HG03066 (cell line): ENCODE data around the gene SLC28A1.
"Not testable (repeated sequence)": the region's sequence is repeated elsewhere in the genome, so short reads cannot be mapped to it uniquely, and the experiment has no call there.

ENCODE experiments used
- ATAC-seq: cut with Tn5 transposase; IDR thresholded peaks from one replicate; pipeline ENCODE4 v1.9.1; 2021; ENCODE audit warnings: low read depth; ENCODE audit not compliant: unreplicated experiment

The SLC28A1 gene

DNA sequence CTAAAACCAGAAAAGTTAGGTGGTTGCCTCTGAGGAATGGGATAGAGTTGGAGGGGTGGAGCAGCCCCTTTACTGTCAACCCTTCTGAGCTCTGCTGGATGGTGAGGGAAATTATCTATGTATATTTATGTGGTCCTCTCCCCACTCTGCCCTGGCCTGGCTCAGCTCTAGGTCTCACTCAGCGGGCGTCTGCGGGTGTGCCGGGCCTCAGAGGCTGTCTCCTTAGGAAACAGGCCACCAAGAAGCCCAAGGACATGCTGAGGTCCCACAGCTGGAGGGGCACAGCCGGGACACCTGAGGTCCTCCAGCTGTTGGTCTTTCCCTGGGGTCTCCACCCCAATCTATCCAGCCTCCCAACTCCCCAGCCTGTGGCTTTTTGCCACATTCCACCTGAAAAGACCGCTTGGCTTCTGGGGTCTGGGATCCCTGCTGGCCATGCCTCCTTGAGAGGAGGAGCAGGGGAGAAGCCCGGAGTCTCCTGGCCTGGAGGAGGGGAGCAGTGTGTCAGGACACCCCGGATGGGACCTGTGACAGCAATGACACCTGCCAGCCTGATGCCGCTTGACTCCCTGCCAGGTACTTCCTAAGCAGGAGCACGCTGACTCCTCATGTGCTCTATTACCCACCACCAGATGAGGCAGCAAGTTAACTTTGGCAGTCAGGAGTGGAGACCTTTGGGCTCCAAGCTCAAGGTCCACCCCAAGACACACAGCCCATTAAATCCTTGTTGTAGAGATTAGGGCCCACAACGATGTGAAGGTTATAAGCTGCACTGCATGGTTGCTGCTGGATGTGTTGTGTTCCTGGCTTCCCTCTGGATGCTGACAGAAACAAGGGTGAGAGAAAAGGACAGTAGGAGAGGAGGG lies at the start of gene SLC28A1:
Gene SLC28A1 (plus strand): TSS at position 747 of the 866 bp plus-strand sequence. CDS start 3,099 bp downstream, outside the sequence.
- ATAC-seq: no peak

DNA sequence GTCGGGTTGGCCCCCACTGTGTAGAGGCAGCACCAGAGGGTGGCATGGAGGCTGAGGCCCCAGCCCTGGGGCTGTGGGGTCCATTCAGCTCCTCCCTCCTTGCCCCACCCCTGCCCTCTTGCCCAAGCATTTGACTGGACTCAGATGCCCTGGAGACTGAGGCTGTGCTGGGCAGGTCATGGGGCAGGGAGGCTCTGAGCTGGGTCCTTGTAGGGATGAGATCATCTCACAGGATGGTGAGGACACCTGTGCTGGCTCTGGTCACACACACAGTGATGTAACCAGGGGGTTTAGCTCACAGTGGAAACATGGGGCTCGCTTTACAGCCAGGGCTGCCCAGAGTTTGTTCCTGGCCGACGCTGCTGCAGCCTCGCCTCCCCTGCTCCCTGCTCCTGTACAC lies 49.5 kb upstream of the SLC28A1 start:
- ATAC-seq: no peak

DNA sequence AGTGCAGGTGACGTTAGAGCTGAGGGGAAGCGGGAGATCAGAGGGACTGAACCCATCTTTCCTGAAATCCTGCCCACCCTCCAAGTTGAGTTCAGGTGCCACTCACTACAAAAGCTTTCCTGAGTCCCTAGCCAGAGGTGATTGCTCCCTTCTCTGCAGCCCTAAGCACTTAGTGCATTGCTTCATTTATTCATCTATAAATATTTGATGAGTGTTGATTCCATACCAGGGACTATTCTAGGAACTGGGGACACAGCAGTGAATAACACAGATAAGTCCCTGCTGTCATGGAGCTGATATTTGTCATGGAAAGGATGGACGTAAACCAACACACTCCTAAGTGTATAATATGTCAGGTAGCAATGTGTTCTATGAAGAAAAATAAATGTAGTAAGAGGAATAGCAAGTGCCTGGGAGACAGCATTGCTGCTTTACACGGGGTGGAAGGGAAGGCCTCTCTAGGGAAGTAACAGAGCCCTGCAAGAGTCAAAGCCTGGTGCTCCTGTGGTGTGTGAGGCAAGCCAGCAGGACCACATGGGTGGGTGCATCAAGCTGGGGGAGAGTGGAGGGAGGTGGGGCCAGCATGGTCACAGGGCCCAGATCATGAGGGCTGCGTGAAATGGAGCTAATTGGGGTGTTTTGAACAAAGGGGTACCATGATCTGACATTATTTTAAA lies 48.7 kb upstream of the SLC28A1 start:
- ATAC-seq: no peak

GRCh38 chr15:84836844-84837243 lies 47.6 kb upstream of the SLC28A1 start:
- ATAC-seq: no peak

DNA sequence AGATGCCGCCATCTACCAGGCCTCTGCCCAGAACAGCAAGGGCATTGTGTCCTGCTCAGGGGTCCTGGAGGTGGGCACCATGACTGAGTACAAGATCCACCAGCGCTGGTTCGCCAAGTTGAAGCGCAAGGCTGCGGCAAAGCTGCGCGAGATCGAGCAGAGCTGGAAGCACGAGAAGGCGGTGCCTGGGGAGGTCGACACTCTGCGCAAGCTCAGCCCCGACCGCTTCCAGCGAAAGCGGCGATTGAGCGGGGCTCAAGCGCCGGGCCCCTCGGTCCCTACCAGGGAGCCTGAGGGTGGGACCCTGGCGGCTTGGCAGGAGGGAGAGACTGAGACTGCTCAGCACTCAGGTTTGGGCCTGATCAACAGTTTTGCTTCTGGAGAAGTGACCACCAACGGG lies 44.7 kb upstream of the SLC28A1 start:
- ATAC-seq: no peak

GRCh38 chr15:84840255-84840654 lies 44.2 kb upstream of the SLC28A1 start:
- no peak for ATAC-seq

DNA sequence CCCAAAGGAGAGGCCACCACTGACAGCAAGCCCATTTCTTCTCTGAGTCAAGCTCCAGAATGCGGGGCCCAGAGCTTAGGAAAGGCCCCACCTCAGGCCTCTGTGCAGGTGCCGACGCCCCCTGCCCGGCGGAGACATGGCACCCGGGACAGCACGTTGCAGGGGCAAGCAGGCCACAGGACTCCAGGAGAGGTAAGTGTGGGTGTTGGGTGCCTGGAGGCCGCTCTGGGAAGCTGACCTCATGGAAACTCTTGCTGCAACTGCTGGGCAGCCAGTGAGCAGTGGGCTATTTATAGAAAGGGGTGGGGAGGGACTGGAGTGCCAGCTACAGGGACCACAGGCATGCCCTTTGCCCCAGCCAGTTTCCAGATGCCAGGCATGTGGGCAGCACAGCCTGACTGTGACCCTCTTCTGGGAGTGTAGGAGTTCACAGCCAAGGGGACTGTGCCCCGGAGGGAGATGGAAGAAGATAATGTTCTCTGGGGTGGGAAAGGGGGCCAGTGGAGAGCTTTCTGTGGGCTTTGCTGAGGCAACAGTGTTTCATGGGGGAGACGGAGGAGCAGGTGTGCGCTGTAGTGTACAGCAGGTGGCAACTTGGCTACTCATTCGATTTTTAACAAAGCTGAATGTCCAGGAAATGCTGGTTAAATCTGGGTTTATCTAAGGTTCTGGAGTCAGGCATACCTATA lies 43.6 kb upstream of the SLC28A1 start:
- no peak for ATAC-seq

DNA sequence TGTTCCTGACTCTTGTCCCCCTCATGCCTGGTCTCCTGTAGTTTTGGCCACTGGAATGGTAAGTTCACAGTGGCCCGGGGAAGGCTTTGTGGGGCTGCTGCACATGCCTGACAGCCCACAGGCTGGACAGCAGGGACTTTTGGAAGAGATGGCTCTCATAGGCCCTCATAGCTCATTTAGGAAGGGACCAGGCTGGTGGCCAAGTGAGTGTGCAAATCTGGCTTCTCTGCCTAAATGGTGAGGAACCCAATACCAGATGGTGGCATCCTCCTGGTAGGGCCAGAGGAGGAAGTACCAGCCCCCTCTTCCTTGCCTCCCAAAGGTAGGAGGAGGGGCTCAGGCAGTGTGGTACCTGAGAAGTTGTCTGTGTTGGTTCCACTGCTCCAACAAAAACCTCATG lies 41.7 kb upstream of the SLC28A1 start:
- ATAC-seq: no peak

- no peak for ATAC-seq
Observed at GRCh38 chr15:84844964-84845363, 39.5 kb upstream of the SLC28A1 start.

- not testable (repeated sequence) for ATAC-seq
Observed at GRCh38 chr15:84845631-84846030, 38.8 kb upstream of the SLC28A1 start.

DNA sequence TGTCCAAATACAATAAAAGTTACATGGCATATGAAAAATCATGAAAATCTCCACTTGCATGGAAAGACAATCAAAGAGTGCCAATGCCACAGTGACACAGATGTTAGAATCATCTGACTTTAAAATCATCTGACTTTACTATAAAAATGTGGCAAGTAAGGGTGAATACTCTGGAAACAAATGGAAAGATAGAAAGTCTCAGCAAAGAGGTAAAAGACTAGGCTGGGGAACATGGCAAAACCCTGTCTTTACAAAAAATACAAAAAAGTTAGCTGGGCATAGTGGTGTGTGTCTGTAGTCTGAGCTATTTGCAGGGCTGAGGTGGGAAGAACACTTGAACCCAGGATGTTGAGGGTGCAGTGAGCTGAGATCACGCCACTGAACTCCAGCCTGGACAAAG lies 38.2 kb upstream of the SLC28A1 start:
- no peak for ATAC-seq

- no peak for ATAC-seq
Observed at GRCh38 chr15:84847382-84847781, 37.1 kb upstream of the SLC28A1 start.

DNA sequence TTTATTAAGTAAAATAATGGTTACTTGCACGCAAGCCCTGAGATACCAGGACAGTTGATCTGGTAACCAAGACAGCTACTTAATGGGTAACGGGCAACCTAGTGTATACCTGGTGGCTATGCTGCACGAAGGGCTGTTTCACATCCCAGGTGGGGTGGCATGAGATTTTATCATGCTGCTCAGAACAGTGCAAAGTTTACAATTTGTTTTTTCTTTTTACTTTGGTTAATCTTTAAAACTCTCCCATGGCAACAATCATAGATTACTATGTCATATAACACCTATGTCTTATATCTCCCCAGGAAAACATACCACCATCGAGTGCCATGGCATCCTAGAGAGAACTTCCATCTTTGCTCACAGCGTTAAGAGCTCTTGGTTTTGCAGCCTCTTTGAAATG lies 32.2 kb upstream of the SLC28A1 start:
- ATAC-seq: no peak

GRCh38 chr15:84855136-84855535 lies 29.3 kb upstream of the SLC28A1 start:
- no peak for ATAC-seq

DNA sequence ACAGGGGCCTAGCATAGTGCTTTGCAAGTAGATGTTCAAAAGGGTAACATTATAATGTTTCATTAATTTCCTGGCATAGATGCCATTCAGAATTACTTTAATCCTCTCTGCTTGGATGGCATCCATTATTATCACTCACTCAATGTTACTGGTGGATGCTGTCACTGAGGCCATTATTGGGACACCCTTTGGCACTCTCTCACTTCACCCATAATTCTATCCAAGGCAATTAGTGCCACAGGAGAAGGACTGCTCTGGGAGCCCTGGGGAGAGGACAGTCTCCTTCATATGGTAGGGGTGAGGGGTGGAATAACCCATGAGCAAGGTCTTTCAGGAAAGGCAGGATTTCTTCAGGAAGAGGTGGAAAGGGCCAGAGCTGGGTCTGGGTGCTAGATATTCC lies 28.7 kb upstream of the SLC28A1 start:
- no peak for ATAC-seq

- no peak for ATAC-seq
Observed at GRCh38 chr15:84856731-84857417, 27.6 kb upstream of the SLC28A1 start.

DNA sequence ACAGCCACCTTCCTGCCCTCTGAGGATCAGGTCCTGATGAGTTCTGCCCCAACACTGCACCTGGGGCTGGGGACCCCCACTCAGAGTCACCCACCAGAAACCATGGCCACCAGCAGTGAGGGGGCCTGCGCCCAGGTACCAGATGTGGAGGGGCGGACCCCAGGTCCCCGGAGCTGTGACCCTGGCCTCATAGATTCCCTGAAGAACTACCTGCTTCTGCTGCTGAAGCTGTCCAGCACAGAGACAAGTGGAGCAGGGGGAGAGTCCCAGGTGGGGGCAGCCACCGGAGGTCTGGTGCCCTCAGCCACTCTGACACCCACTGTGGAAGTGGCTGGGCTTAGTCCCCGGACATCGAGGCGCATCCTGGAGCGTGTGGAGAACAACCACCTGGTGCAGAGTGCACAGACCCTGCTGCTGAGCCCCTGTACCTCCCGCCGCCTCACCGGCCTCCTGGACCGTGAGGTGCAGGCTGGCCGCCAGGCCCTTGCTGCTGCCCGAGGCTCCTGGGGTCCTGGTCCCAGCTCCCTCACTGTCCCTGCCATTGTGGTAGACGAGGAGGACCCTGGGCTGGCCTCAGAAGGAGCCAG lies 27.0 kb upstream of the SLC28A1 start:
- no peak for ATAC-seq

DNA sequence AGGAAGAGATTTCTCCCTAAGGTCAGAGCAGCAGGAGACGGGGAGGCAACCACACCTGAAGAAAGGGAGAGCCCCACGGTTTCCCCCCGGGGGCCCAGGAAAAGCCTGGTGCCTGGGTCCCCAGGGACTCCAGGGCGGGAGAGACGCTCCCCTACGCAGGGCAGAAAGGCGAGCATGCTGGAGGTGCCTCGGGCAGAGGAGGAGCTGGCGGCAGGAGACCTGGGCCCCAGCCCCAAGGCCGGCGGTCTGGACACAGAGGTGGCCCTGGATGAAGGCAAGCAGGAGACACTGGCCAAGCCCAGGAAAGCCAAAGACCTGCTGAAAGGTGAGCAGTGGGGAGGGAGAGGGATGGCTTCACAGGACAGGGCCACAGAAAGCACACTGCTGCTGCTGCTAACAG lies 26.2 kb upstream of the SLC28A1 start:
- ATAC-seq: no peak

GRCh38 chr15:84859144-84859543 lies 25.3 kb upstream of the SLC28A1 start:
- ATAC-seq: no peak

DNA sequence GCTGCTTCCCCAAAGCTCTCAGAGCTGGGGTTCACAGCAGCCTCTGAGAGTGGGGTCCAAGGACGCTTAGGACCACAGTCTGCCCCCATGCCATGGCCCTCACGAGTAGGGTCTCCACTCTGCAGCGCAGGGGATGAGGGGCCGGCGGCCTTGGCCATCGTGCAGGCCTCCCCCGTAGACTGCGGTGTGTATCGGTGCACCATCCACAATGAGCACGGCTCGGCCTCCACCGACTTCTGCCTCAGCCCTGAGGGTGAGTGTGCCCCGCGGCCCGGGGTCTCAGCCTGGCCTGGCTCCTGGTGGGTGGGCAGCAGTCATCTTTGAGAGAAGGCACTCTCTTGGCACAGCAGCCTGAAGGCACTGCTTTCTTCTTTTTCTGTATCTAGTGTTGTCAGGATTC lies 24.8 kb upstream of the SLC28A1 start:
- ATAC-seq: no peak
